Measurements from ENCODE around the gene CDC42BPB. TPM values are rescaled to one million over a fixed set of nuclear protein-coding genes. Genes with fewer than 3 reads are reported as not detected.
A peak's percentile ranks its signal among the peaks of the same experiment; 100 is the strongest.

CDC42BPB gene
- total RNA-seq, 6 experiments from 2014 or later = 73.7 to 85.1 (median 79.9) TPM

DNA sequence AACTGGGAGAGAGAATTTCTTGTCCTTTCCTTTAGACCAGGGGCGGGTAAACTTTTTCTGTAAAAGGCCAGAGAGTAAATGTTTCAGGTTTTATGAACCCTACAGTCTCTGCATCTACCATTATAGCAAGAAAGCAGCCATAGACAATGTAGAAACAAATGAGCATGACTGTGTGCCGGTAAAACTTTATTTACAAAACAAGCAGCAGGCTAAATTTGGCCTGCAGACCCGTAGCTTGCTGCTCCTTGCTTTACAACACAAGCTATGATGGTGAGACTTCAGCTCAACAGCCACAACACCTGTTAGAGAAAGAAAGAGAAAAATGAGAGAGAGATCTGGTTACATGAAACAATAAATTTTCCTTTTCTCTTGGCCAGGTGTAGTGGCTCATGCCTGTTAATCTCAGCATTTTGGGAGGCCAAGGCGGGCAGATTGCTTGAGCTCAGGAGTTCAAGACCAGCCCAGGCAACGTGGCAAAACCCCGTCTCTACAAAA is 4.2 kb upstream of the CDC42BPB start:
- no peaks in the 10 kb centered on the region for H3K9me3 Mint-ChIP-seq
- H3K4me1 Mint-ChIP-seq (ENCODE audit: low read depth) = peaks cover 33% of the 10 kb centered on the region
- no peaks in the 10 kb centered on the region; the same call in 1 of the 2 replicates for H3K27me3 Mint-ChIP-seq (ENCODE audit: insufficient read depth)
- H3K4me3 Mint-ChIP-seq = no peak overlapping the region
- H3K27ac Mint-ChIP-seq = no peak overlapping the region
- DNase-seq = no peak
- no peaks in the 10 kb centered on the region for H3K36me3 Mint-ChIP-seq (ENCODE audit: low read depth)
- TF ChIP-seq, protein P1, sequence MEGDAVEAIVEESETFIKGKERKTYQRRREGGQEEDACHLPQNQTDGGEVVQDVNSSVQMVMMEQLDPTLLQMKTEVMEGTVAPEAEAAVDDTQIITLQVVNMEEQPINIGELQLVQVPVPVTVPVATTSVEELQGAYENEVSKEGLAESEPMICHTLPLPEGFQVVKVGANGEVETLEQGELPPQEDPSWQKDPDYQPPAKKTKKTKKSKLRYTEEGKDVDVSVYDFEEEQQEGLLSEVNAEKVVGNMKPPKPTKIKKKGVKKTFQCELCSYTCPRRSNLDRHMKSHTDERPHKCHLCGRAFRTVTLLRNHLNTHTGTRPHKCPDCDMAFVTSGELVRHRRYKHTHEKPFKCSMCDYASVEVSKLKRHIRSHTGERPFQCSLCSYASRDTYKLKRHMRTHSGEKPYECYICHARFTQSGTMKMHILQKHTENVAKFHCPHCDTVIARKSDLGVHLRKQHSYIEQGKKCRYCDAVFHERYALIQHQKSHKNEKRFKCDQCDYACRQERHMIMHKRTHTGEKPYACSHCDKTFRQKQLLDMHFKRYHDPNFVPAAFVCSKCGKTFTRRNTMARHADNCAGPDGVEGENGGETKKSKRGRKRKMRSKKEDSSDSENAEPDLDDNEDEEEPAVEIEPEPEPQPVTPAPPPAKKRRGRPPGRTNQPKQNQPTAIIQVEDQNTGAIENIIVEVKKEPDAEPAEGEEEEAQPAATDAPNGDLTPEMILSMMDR (IDR thresholded peaks at IDR 0.05) = no peak

DNA sequence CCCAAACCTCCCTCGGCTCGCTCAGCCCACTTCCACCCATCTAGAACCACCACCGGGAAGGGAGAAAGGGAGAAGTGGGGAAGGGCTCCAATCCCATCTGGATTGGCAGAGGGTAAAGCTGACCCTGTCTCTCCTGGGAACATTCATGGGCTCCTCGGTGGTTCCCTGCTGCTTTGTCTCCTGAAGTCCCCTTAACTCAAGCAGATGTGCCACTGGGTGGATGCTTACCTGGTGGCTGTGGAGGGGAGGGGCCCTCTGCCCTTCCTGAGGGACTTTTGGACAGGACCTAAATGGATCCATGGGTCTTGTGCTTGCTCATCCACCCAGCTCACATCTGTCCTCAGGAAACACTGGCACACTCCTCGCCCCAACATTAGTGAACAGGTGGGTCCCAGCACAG is 2.2 kb upstream of the CDC42BPB start:
- Mint-ChIP-seq H3K27me3 (ENCODE audit: insufficient read depth) (no peaks in the 10 kb centered on the region; the same call in 1 of the 2 replicates), H3K4me3 (no peak overlapping the region; the same call in 1 of the 2 replicates), H3K27ac (no peak overlapping the region), H3K36me3 (ENCODE audit: low read depth) (peaks cover 10% of the 10 kb centered on the region), H3K9me3 (no peaks in the 10 kb centered on the region), H3K4me1 (ENCODE audit: low read depth) (peaks cover 49% of the 10 kb centered on the region)
- no peak for DNase-seq
- TF ChIP-seq, protein P1 (IDR thresholded peaks at IDR 0.05) = no peak

DNA sequence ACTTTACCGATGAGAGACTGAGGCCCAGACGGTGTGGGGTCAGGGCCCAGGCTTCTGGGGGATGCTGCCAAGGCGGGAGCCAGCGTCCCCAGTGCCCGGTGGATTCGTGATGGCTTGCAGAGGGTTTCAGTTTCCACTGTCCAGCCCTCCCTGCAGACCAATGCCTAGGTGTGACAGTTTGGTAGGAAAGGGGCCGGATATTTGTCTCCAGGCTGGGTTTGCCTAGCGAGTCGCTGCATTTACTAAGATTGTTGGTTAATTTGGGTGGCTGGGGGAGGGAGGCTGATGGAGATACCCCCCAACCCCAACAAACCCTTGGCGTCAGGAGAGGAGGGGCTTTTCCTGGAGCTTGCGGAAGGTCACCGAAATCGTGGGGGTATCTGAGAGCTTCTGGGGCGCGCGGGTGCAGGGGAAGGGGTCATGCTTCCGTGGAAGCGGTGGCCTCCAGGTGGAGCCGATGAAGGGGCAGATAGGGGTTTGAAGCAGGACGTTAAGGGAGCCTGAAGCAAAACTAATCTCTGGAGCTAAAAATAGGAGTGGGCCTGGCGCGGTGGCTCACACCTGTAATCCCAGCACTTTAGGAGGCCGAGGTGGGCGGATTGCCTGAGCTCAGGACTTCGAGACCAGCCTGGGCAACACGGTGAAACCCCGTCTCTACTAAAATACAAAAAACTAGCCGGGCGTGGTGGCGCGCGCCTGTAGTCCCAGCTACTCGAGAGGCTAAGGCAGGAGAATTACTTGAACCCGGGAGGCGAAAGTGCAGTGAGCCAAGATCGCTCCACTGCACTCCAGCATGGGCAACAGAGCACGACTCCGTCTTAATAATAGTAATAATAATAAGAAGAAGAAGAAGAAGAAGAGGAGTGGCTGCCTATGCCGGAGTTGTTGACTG is 1.1 kb upstream of the CDC42BPB start:
- Mint-ChIP-seq H3K27ac (peak overlapping the region; percentile 65; the same call in 1 of the 2 replicates), H3K4me3 (peak overlapping the region; percentile 92), H3K9me3 (no peaks in the 10 kb centered on the region), H3K4me1 (ENCODE audit: low read depth) (peaks cover 54% of the 10 kb centered on the region), H3K36me3 (ENCODE audit: low read depth) (peaks cover 10% of the 10 kb centered on the region), H3K27me3 (ENCODE audit: insufficient read depth) (no peaks in the 10 kb centered on the region; the same call in 1 of the 2 replicates)
- TF ChIP-seq, protein P1 (IDR thresholded peaks at IDR 0.05) = no peak
- DNase-seq = no peak

DNA sequence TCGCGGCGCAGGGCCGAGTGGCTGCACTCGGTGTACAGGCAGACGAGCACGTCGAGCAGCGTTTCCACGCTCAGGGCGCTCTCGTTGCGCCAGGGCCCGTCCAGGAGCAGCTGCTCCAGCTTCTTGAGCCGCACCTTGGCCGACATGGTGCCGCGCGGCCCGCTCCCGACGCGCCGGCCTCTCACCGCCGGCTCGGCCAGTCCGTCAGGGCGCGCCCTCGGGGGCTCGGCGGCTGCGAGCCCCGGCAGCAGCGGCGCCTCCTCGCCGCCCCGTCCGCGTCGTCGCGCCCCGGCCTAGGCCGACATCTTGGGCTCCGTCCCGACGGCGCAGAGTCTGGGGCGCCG is 349 bp downstream of the CDC42BPB start:
- Mint-ChIP-seq H3K4me1 (ENCODE audit: low read depth) (peaks cover 51% of the 10 kb centered on the region), H3K9me3 (no peaks in the 10 kb centered on the region), H3K36me3 (ENCODE audit: low read depth) (peaks cover 10% of the 10 kb centered on the region), H3K27ac (no peak overlapping the region), H3K27me3 (ENCODE audit: insufficient read depth) (no peaks in the 10 kb centered on the region; the same call in 1 of the 2 replicates), H3K4me3 (peak overlapping the region; percentile 94)
- TF ChIP-seq, protein P1 (IDR thresholded peaks at IDR 0.05) = no peak
- DNase-seq = peak; percentile 22

DNA sequence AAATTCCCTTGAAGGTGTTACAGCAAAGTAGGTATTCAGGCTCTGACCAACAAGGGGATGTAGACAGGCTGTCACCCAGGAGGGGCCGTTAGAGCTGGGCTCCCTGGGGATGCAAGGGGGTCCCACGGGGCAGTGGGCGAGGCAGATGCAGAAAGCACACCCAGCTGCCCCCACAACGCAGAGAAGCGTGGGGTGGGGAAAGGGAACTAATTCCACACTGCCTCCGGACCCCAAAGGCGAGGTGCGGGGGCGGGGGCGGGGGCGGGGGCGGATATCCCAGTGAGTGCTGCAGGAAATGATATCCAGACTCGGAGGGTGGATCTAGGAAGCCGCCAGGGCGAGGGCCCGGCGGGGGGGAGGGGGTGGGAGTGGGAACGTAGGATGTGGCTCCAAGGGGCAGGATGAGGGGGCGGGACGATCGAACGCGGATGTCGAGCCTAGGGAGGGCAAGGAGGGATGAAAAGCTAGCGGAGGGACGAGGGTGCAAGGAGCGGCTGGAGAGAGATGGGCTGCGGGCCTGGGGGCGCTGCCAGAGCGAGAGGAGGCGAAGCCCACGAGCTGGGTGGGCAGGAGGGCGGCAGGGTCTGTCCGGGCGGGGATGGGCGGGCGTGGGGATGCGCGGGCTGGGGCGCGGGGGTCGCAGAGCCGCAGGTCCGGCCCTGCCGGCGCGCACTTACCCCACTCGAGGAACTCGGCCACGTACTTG is 874 bp downstream of the CDC42BPB start:
- Mint-ChIP-seq H3K4me3 (peak overlapping the region; percentile 94), H3K36me3 (ENCODE audit: low read depth) (peaks cover 10% of the 10 kb centered on the region), H3K4me1 (ENCODE audit: low read depth) (peaks cover 46% of the 10 kb centered on the region), H3K27me3 (ENCODE audit: insufficient read depth) (no peaks in the 10 kb centered on the region; the same call in 1 of the 2 replicates), H3K9me3 (no peaks in the 10 kb centered on the region), H3K27ac (peak overlapping the region; percentile 88)
- TF ChIP-seq, protein P1 (IDR thresholded peaks at IDR 0.05) = no peak
- DNase-seq = peak; percentile 36

Measured in HFFc6 (cell line).